AG04450 (cell line): ENCODE measurements around the gene AP2A2. TPM values are rescaled to one million over a fixed set of nuclear protein-coding genes. Genes with fewer than 3 reads are reported as not detected.

Experiments
- CTCF ChIA-PET: fragments of 300-600, 350-600 bp; formaldehyde crosslinking; extraction: SDS; loops from one replicate; lab custom pipeline; 2022; ENCODE audit warnings: antibody characterized with exemption, inconsistent platforms; lab: Charles Lee
- POLR2A ChIA-PET: fragments of 350-600 bp; formaldehyde crosslinking; extraction: SDS; loops from one replicate; lab custom pipeline; 2021; ENCODE audit warnings: antibody characterized with exemption, inconsistent platforms; lab: Yijun Ruan, JAX
- DNase-seq: peaks from one replicate; pipeline ENCODE4 v3.0.0-alpha.2; 2011; ENCODE audit warnings: low read depth, low spot score
- H3K27ac ChIP-seq: one replicate; pipeline ENCODE4 v1.5.1; 2012; ENCODE audit warnings: low read depth, low read length, control low read depth
- H3K27me3 ChIP-seq: one replicate; pipeline ENCODE4 v1.6.0; 2012; ENCODE audit warnings: low read length; ENCODE audit not compliant: control insufficient read depth, insufficient read depth
- H3K4me3 ChIP-seq: 2 replicates; pipeline ENCODE4 v1.5.1; 2011; ENCODE audit warnings: mild to moderate bottlenecking, low read depth, low read length, control low read depth
- H3K9me3 ChIP-seq: 2 replicates; pipeline ENCODE4 v1.5.1; 2012; ENCODE audit warnings: low read length; ENCODE audit not compliant: control insufficient read depth, insufficient read depth
- CTCF ChIP-seq: IDR thresholded peaks from 2 replicates; pipeline ENCODE4 v1.5.1; 2011; ENCODE audit warnings: low read depth, low read length, control low read depth, inconsistent platforms
- polyA plus RNA-seq: library from polyadenylated mRNA; depleted of rRNA; stranded (reverse); fragments of >200 nt; gene quantifications from 2 replicates; pipeline ENCODE4 v1.2.3, GENCODE V29; 2011

AP2A2 gene
- polyA plus RNA-seq, 1 experiment: 54.2 TPM

GRCh38 chr11:1022908-1023810, 97.5 kb downstream of the AP2A2 start:
- DNase-seq: no peak
- Histone ChIP-seq H3K27me3 (no peaks in the 10 kb centered on the region), H3K9me3 (no peaks in the 10 kb centered on the region; the same call in 1 of the 2 replicates), H3K27ac (no peak overlapping the region), H3K4me3 (no peak overlapping the region)
- no peak for TF ChIP-seq CTCF
- ChIA-PET POLR2A (no interaction called here), CTCF (no interaction called here)

GRCh38 chr11:1023811-1024596, 98.3 kb downstream of the AP2A2 start:
- Histone ChIP-seq H3K27me3 (no peaks in the 10 kb centered on the region), H3K9me3 (no peaks in the 10 kb centered on the region; the same call in 1 of the 2 replicates), H3K4me3 (no peak overlapping the region), H3K27ac (no peak overlapping the region)
- no peak for TF ChIP-seq CTCF
- ChIA-PET POLR2A (no interaction called here), CTCF (no interaction called here)
- DNase-seq: no peak

- Histone ChIP-seq H3K27me3 (no peaks in the 10 kb centered on the region), H3K9me3 (no peaks in the 10 kb centered on the region; the same call in 1 of the 2 replicates), H3K27ac (no peak overlapping the region), H3K4me3 (no peak overlapping the region)
- no peak for DNase-seq
- POLR2A ChIA-PET: no interaction called here
- CTCF ChIA-PET: no interaction called here
- no peak for TF ChIP-seq CTCF
Measured at GRCh38 chr11:1024597-1025409, 99.1 kb downstream of the AP2A2 start.

GRCh38 chr11:1025410-1026162, 99.9 kb downstream of the AP2A2 start:
- POLR2A ChIA-PET: no interaction called here
- no peak for DNase-seq
- Histone ChIP-seq H3K4me3 (no peak overlapping the region), H3K27me3 (no peaks in the 10 kb centered on the region), H3K9me3 (peaks cover 2% of the 10 kb centered on the region; the same call in 1 of the 2 replicates), H3K27ac (no peak overlapping the region)
- no peak for TF ChIP-seq CTCF
- CTCF ChIA-PET: no interaction called here
